Osteoblast (primary cell): ENCODE data around the gene SERTAD3. TPM values are rescaled to one million over a fixed set of nuclear protein-coding genes. Genes with fewer than 3 reads are reported as not detected.

ENCODE experiments used
- DNase-seq: peaks from one replicate; pipeline ENCODE4 v3.0.0; 2011; ENCODE audit warnings: low spot score, mixed read lengths; ENCODE audit not compliant: insufficient read length; ENCODE audit errors: missing footprints
- H2AFZ ChIP-seq: 2 replicates; pipeline ENCODE4 v1.6.0; 2011; ENCODE audit warnings: mild to moderate bottlenecking, low read length
- H3K27ac ChIP-seq: 2 replicates; pipeline ENCODE4 v1.5.1; 2011; ENCODE audit warnings: mild to moderate bottlenecking, low read depth, low read length, moderate library complexity
- H3K27me3 ChIP-seq: 2 replicates; pipeline ENCODE4 v1.6.0; 2012; ENCODE audit warnings: mild to moderate bottlenecking, control low read depth, inconsistent platforms, low read length, moderate library complexity; ENCODE audit not compliant: insufficient read depth
- H3K36me3 ChIP-seq: 2 replicates; pipeline ENCODE4 v1.5.1; 2011; ENCODE audit warnings: mild to moderate bottlenecking, low read length, control low read depth, moderate library complexity; ENCODE audit not compliant: insufficient read depth
- H3K4me1 ChIP-seq: 2 replicates; pipeline ENCODE4 v1.5.1; 2011; ENCODE audit warnings: mild to moderate bottlenecking, low read length, control low read depth, moderate library complexity; ENCODE audit not compliant: insufficient read depth
- H3K4me2 ChIP-seq: 2 replicates; pipeline ENCODE4 v1.6.0; 2011; ENCODE audit warnings: mild to moderate bottlenecking, low read length; ENCODE audit not compliant: insufficient read depth
- H3K4me3 ChIP-seq: fragments of 200-600 bp; sonication (generic); 3 replicates; pipeline ENCODE4 v1.5.1; 2012; ENCODE audit warnings: mild to moderate bottlenecking, low read length, inconsistent platforms; ENCODE audit not compliant: insufficient read depth
- H3K79me2 ChIP-seq: 2 replicates; pipeline ENCODE4 v1.6.0; 2012; ENCODE audit warnings: mild to moderate bottlenecking, low read length, control low read depth, inconsistent platforms; ENCODE audit not compliant: insufficient read depth
- H3K9me3 ChIP-seq: 2 replicates; pipeline ENCODE4 v1.5.1; 2011; ENCODE audit warnings: low read depth, low read length, control low read depth
- H4K20me1 ChIP-seq: 2 replicates; pipeline ENCODE4 v1.6.0; 2012; ENCODE audit warnings: mild to moderate bottlenecking, low read length, control low read depth; ENCODE audit not compliant: insufficient read depth
- CTCF ChIP-seq: IDR thresholded peaks from 2 replicates; pipeline ENCODE4 v1.5.1; 2011; ENCODE audit warnings: mild to moderate bottlenecking, low read depth, low read length, moderate library complexity; ENCODE audit errors: extremely low read depth
- small RNA-seq: library from RNA; depleted of rRNA; stranded (forward); fragments of <200 nt; gene quantifications from one replicate; pipeline ENCODE3, GENCODE V24; 2012
- total RNA-seq: library from RNA; depleted of rRNA; stranded (reverse); fragments of >200 nt; gene quantifications from 2 replicates; pipeline ENCODE4 v1.2.3, GENCODE V29; 2012

The SERTAD3 gene
- total RNA-seq, 1 donor, result 23.5 TPM

DNA sequence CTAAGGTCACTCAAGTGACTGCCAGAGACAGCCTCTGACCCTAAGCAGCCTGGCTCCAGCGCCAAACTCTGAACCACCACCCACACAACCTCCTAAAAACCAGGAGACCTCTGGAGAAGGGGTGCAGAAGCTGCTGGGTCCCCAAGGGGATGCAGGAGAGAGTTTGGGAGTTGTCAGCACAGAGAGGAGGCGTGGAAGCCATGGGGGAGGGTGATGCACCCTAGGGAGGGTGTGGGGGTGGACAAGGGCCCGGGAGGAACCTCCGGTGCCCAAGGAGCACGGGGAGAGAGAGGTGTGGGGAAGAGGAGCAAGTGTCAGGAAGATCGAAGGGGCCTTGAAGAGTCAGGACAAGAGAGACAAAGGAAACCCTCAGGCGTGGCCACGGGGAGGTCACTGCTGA lies 52.0 kb downstream of the SERTAD3 start:
- Histone ChIP-seq H3K79me2 (no peaks in the 10 kb centered on the region), H2AFZ (no peak overlapping the region), H3K27ac (no peak overlapping the region), H3K4me1 (no peaks in the 10 kb centered on the region), H3K9me3 (no peaks in the 10 kb centered on the region), H3K4me3 (no peak overlapping the region), H3K27me3 (no peaks in the 10 kb centered on the region), H4K20me1 (no peaks in the 10 kb centered on the region), H3K4me2 (no peak overlapping the region), H3K36me3 (no peaks in the 10 kb centered on the region)
- no peak for TF ChIP-seq CTCF
- DNase-seq, result peak; percentile 59

Small RNA genes lying within 50 kb of the gene (small RNA-seq; reads per million reads assigned to genes)
- not detected for gene RF00017

Other genes starting within 250 kb of the SERTAD3 start
- gene TTC9B, start 226.0 kb downstream of the SERTAD3 start, total RNA-seq, result not detected in 2 replicates
- 0.29 TPM in 1 of 2 replicates, not detected in the other for gene CCNP, start 217.6 kb downstream of the SERTAD3 start, total RNA-seq
- gene AKT2, start 159.0 kb downstream of the SERTAD3 start, total RNA-seq, result 115 and 118 TPM in 2 replicates
- 3.6 and 7.7 TPM in 2 replicates for gene C19orf47, start 95.9 kb downstream of the SERTAD3 start, total RNA-seq
- gene PLD3, start 95.6 kb downstream of the SERTAD3 start, total RNA-seq, result 136 and 239 TPM in 2 replicates
- 0.29 and 0.36 TPM in 2 replicates for gene HIPK4, start 54.2 kb downstream of the SERTAD3 start, total RNA-seq
- 2.7 and 3.3 TPM in 2 replicates for gene PRX, start 31.0 kb downstream of the SERTAD3 start, total RNA-seq
- gene SERTAD1, start 18.3 kb downstream of the SERTAD3 start, total RNA-seq, result 15.2 and 15.3 TPM in 2 replicates
- 75.7 and 82.2 TPM in 2 replicates for gene BLVRB, start 21.4 kb upstream of the SERTAD3 start, total RNA-seq
- gene SPTBN4, start 22.7 kb upstream of the SERTAD3 start, total RNA-seq, result 0.72 and 1.2 TPM in 2 replicates
- gene SHKBP1, start 132.5 kb upstream of the SERTAD3 start, total RNA-seq, result 16.3 and 18.9 TPM in 2 replicates
- 13.6 and 16.6 TPM in 2 replicates for gene LTBP4, start 157.0 kb upstream of the SERTAD3 start, total RNA-seq
- 26.8 and 27.7 TPM in 2 replicates for gene NUMBL, start 246.3 kb upstream of the SERTAD3 start, total RNA-seq